HUES6 (cell line): ENCODE measurements around the gene IRF2BPL.
"Not testable (repeated sequence)": the region's sequence is repeated elsewhere in the genome, so short reads cannot be mapped to it uniquely, and the experiment has no call there.

Source experiments
- H3K27ac ChIP-seq: 2 replicates; pipeline ENCODE4 v1.7.0; 2013; ENCODE audit warnings: low read depth, mild to moderate bottlenecking, low read length, inconsistent platforms
- H3K27me3 ChIP-seq: 2 replicates; pipeline ENCODE4 v1.6.1; 2013; ENCODE audit warnings: low read length; ENCODE audit not compliant: control insufficient read depth, insufficient read depth
- H3K36me3 ChIP-seq: 2 replicates; pipeline ENCODE4 v1.6.1; 2013; ENCODE audit warnings: low read length; ENCODE audit not compliant: control insufficient read depth, insufficient read depth
- H3K4me1 ChIP-seq: 2 replicates; pipeline ENCODE4 v1.6.1; 2013; ENCODE audit warnings: low read length; ENCODE audit not compliant: control insufficient read depth, insufficient read depth
- H3K4me3 ChIP-seq: 2 replicates; pipeline ENCODE4 v1.5.1; 2013; ENCODE audit warnings: low read depth, low read length
- H3K9ac ChIP-seq: one replicate; pipeline ENCODE4 v1.6.1; 2013; ENCODE audit warnings: mild to moderate bottlenecking, low read length
- H3K9me3 ChIP-seq: 2 replicates; pipeline ENCODE4 v1.6.1; 2013; ENCODE audit warnings: low read depth, low read length; ENCODE audit not compliant: control insufficient read depth, insufficient read depth

IRF2BPL gene

GRCh38 chr14:77022236-77022852 is 6.2 kb downstream of the IRF2BPL start:
- Histone ChIP-seq H3K9me3 (no peaks in the 10 kb centered on the region), H3K4me1 (peaks cover 34% of the 10 kb centered on the region), H3K36me3 (peaks cover 11% of the 10 kb centered on the region), H3K9ac (no peak overlapping the region), H3K27me3 (peaks cover 6% of the 10 kb centered on the region), H3K4me3 (no peak overlapping the region), H3K27ac (no peak overlapping the region)

GRCh38 chr14:77021424-77021823 is 7.1 kb downstream of the IRF2BPL start:
- H3K9me3 ChIP-seq, H3K27ac ChIP-seq, H3K4me3 ChIP-seq, H3K9ac ChIP-seq, H3K27me3 ChIP-seq: not testable (repeated sequence)
- Histone ChIP-seq H3K36me3 (peaks cover 10% of the 10 kb centered on the region), H3K4me1 (peaks cover 31% of the 10 kb centered on the region)

GRCh38 chr14:77018785-77019184 is 9.7 kb downstream of the IRF2BPL start:
- H3K27ac ChIP-seq: no peak overlapping the region

GRCh38 chr14:77017666-77018065 is 10.8 kb downstream of the IRF2BPL start:
- H3K27ac ChIP-seq: no peak overlapping the region
- H3K4me3 ChIP-seq: no peak overlapping the region
- H3K27me3 ChIP-seq: no peaks in the 10 kb centered on the region
- H3K9ac ChIP-seq: no peak overlapping the region
- H3K9me3 ChIP-seq: no peaks in the 10 kb centered on the region
- H3K4me1 ChIP-seq: peaks cover 15% of the 10 kb centered on the region
- H3K36me3 ChIP-seq: no peaks in the 10 kb centered on the region

More at GRCh38 chr14:77018785-77019184, 9.7 kb downstream of the IRF2BPL start:
- Histone ChIP-seq H3K27me3 (no peaks in the 10 kb centered on the region), H3K36me3 (no peaks in the 10 kb centered on the region), H3K4me3 (no peak overlapping the region), H3K9me3 (no peaks in the 10 kb centered on the region), H3K4me1 (peaks cover 25% of the 10 kb centered on the region), H3K9ac (no peak overlapping the region)

GRCh38 chr14:77014734-77015133 is 13.8 kb downstream of the IRF2BPL start:
- no peaks in the 10 kb centered on the region for H3K36me3 ChIP-seq
- H3K4me1 ChIP-seq: peaks cover 14% of the 10 kb centered on the region
- no peaks in the 10 kb centered on the region for H3K27me3 ChIP-seq
- no peak overlapping the region for H3K27ac ChIP-seq
- no peak overlapping the region for H3K4me3 ChIP-seq
- H3K9ac ChIP-seq: no peak overlapping the region
- no peaks in the 10 kb centered on the region for H3K9me3 ChIP-seq

- Histone ChIP-seq H3K27me3 (no peaks in the 10 kb centered on the region), H3K27ac (no peak overlapping the region), H3K4me3 (no peak overlapping the region), H3K9me3 (no peaks in the 10 kb centered on the region), H3K4me1 (peaks cover 16% of the 10 kb centered on the region), H3K36me3 (no peaks in the 10 kb centered on the region), H3K9ac (no peak overlapping the region)
These were observed 14.4 kb downstream of the IRF2BPL start for GRCh38 chr14:77014004-77014604.

GRCh38 chr14:77012193-77012765 is 16.2 kb downstream of the IRF2BPL start:
- no peak overlapping the region for H3K4me3 ChIP-seq
- no peaks in the 10 kb centered on the region for H3K36me3 ChIP-seq
- no peaks in the 10 kb centered on the region for H3K27me3 ChIP-seq
- no peak overlapping the region for H3K9ac ChIP-seq
- H3K27ac ChIP-seq: no peak overlapping the region
- H3K4me1 ChIP-seq: peaks cover 33% of the 10 kb centered on the region
- H3K9me3 ChIP-seq: no peaks in the 10 kb centered on the region

- H3K9me3 ChIP-seq: no peaks in the 10 kb centered on the region
- H3K9ac ChIP-seq: no peak overlapping the region
- peaks cover 39% of the 10 kb centered on the region for H3K4me1 ChIP-seq
- H3K27ac ChIP-seq: no peak overlapping the region
- H3K4me3 ChIP-seq: no peak overlapping the region
- H3K27me3 ChIP-seq: no peaks in the 10 kb centered on the region
- H3K36me3 ChIP-seq: no peaks in the 10 kb centered on the region
These were observed 17.3 kb downstream of the IRF2BPL start for GRCh38 chr14:77011245-77011644.

- no peaks in the 10 kb centered on the region for H3K27me3 ChIP-seq
- no peak overlapping the region for H3K4me3 ChIP-seq
- H3K27ac ChIP-seq: no peak overlapping the region
- H3K4me1 ChIP-seq: peaks cover 56% of the 10 kb centered on the region
- H3K9me3 ChIP-seq: no peaks in the 10 kb centered on the region
- H3K36me3 ChIP-seq: no peaks in the 10 kb centered on the region
- no peak overlapping the region for H3K9ac ChIP-seq
These were observed 19.5 kb downstream of the IRF2BPL start for GRCh38 chr14:77009014-77009413.

- Histone ChIP-seq H3K9me3 (no peaks in the 10 kb centered on the region), H3K4me1 (peaks cover 57% of the 10 kb centered on the region), H3K4me3 (no peak overlapping the region), H3K9ac (no peak overlapping the region), H3K27me3 (no peaks in the 10 kb centered on the region), H3K27ac (no peak overlapping the region), H3K36me3 (no peaks in the 10 kb centered on the region)
These were observed 20.0 kb downstream of the IRF2BPL start for GRCh38 chr14:77008541-77008940.

GRCh38 chr14:77007975-77008421 is 20.5 kb downstream of the IRF2BPL start:
- no peak overlapping the region for H3K27ac ChIP-seq
- H3K4me3 ChIP-seq: no peak overlapping the region
- H3K4me1 ChIP-seq: peaks cover 58% of the 10 kb centered on the region
- H3K36me3 ChIP-seq: no peaks in the 10 kb centered on the region
- H3K9ac ChIP-seq: no peak overlapping the region
- no peaks in the 10 kb centered on the region for H3K9me3 ChIP-seq
- no peaks in the 10 kb centered on the region for H3K27me3 ChIP-seq
